Activated CD4-positive, alpha-beta T cell treated with anti-CD3 and anti-CD28 coated beads for 36 hours (primary cell): ENCODE results near the gene LRBA. TPM values are rescaled to one million over a fixed set of nuclear protein-coding genes. Genes with fewer than 3 reads are reported as not detected.
"Not testable (repeated sequence)": the region's sequence is repeated elsewhere in the genome, so short reads cannot be mapped to it uniquely, and the experiment has no call there.

Experiments used
- ATAC-seq: fragments of 200-7000 bp; cut with Tn5 transposase; one replicate; pipeline ENCODE4 v1.10.0; 2021; ENCODE audit warnings: mild to moderate bottlenecking, moderate library complexity
- CTCF ChIA-PET: fragments of 350-600 bp; sonication (Branson Sonifier 250); formaldehyde crosslinking; loops from one replicate; lab custom pipeline; 2021; ENCODE audit warnings: antibody characterized with exemption; lab: Charles Lee
- POLR2A ChIA-PET: fragments of 350-600 bp; sonication (Branson Sonifier 250); formaldehyde crosslinking; loops from one replicate; lab custom pipeline; 2021; ENCODE audit warnings: antibody characterized with exemption, inconsistent platforms; lab: Charles Lee
- DNase-seq: peaks from one replicate; pipeline ENCODE4 v3.0.0-alpha.2; 2020
- H3K27ac Mint-ChIP-seq: one replicate; pipeline ENCODE4 v1.8.0; 2021; ENCODE audit warnings: mixed read lengths
- H3K27me3 Mint-ChIP-seq: one replicate; pipeline ENCODE4 v1.8.0; 2021; ENCODE audit warnings: mixed read lengths
- H3K36me3 Mint-ChIP-seq: one replicate; pipeline ENCODE4 v1.8.0; 2021; ENCODE audit warnings: low read depth, mixed read lengths
- H3K4me1 Mint-ChIP-seq: one replicate; pipeline ENCODE4 v1.8.0; 2021; ENCODE audit warnings: mixed read lengths
- H3K4me3 Mint-ChIP-seq: one replicate; pipeline ENCODE4 v1.8.0; 2021; ENCODE audit warnings: mild to moderate bottlenecking, moderate library complexity, mixed read lengths
- H3K9me3 Mint-ChIP-seq: one replicate; pipeline ENCODE4 v1.8.0; 2021; ENCODE audit warnings: low read depth, mixed read lengths
- intact Hi-C, 2 experiments: fragments of 100-400 bp; cut with DNase I in 1 of 2; cut with micrococcal nuclease in 1 of 2; formaldehyde crosslinking; loops; one replicate each; pipeline versions ENCODE4 v1.14.2 to v1.15.1; 2022 to 2024; cut with DNase I, micrococcal nuclease
- total RNA-seq, 2 experiments: library from RNA; stranded (reverse); gene quantifications; one replicate each; pipeline ENCODE4 v1.2.3, GENCODE V29; 2021

LRBA gene
- total RNA-seq, 2 experiments from 2014 or later, result 56.6 to 59.2 TPM

DNA sequence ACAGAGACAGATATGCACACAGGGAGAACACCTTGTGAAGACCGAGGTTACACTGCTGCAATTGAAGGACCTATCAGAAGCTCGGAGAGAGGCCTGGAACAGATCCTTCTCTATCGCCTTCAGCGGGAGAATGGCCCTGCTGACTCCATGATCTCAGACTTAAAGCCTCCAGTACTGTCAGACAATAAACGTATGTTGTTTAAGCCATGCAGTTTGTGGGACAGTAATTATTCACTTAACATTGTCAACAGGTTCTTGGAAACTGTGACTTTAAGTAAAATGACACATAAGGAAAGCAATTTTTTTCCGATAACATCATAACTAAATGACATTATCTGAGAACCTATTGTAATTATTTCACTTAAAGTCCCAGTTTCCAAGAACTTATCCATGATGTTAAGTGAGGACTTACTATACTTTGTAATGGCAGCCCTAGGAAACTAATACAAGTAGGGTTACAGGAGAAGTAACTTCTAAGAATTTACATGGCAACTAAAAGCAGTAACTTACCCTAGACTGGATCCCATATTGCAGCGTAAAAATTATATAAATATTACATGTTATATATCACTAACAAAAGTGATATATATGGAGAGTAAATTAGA is 613.9 kb downstream of the LRBA start:
- H3K4me3 Mint-ChIP-seq, result no peak overlapping the region

DNA sequence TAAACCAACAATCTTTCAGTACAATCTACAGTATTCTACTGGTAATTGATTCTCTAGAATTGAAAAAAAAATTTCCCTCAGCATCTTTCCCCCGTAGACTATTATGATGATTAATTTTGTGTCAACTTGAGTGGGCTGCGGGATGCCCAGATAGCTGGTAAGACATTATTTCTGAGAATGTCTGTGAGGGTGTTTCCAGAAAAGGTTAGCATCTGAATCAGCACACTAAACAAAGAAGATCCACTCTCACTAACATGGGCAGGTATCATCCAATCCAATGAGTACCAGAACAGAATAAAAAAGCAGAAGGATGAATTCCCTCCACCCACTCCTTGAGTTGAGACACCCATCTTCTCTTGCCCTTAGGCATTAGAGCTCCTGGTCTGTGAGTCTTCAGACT is 619.2 kb downstream of the LRBA start:
- Mint-ChIP-seq H3K36me3 (peaks cover 35% of the 10 kb centered on the region), H3K4me3 (no peak overlapping the region), H3K9me3 (peaks cover 9% of the 10 kb centered on the region), H3K27me3 (no peaks in the 10 kb centered on the region), H3K4me1 (peaks cover 15% of the 10 kb centered on the region), H3K27ac (peak overlapping the region; percentile 84)
- ChIA-PET CTCF (interaction anchor here (0.5 kb wide), 1 partner anchor 638 kb away, joined by 3 read pairs; no protein-coding TSS in a partner anchor), POLR2A (interaction anchor here (0.6 to 1.0 kb wide), 3 partner anchors 10 to 511 kb away, joined by 3 to 4 read pairs (median 3); no protein-coding TSS in a partner anchor)
- ATAC-seq (peak; percentile 95), DNase-seq (peak; percentile 55)
- intact Hi-C loops, result loop anchor here in 1 of 2 experiments (1.0 to 5.0 kb wide), 2 partner anchors 40 to 636 kb away; no protein-coding TSS in a partner anchor

More for the DNA sequence above, 613.9 kb downstream of the LRBA start:
- DNase-seq, result no peak
- peak; percentile 52 for ATAC-seq
- Mint-ChIP-seq H3K9me3 (no peaks in the 10 kb centered on the region), H3K4me1 (peaks cover 10% of the 10 kb centered on the region), H3K36me3 (peaks cover 21% of the 10 kb centered on the region), H3K27ac (no peak overlapping the region), H3K27me3 (no peaks in the 10 kb centered on the region)
- CTCF ChIA-PET, result no interaction called here
- POLR2A ChIA-PET, result no interaction called here
- intact Hi-C loops, result no loop called here

DNA sequence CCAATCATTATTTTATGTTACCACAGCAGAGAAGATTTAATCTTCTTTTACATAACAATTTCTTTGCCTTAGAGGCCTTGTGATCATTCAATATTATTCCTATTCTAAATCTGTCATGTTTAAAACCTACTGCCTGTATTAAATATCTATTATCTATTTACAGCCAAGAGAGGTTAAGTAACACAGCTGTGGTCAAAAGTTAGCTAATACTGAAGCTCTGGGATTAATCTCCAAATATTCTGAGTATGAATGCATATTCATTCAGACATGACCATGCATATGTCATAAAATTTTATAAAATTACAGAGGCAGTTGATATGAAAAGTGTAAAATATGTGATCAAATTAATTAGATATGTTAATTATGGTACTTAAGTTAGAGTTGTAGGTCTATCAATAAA is 621.0 kb downstream of the LRBA start:
- Mint-ChIP-seq H3K9me3 (peaks cover 9% of the 10 kb centered on the region), H3K4me1 (peaks cover 17% of the 10 kb centered on the region), H3K36me3 (peaks cover 28% of the 10 kb centered on the region), H3K27me3 (no peaks in the 10 kb centered on the region), H3K27ac (no peak overlapping the region), H3K4me3 (no peak overlapping the region)
- DNase-seq, result no peak
- intact Hi-C loops, result no loop called here
- ChIA-PET CTCF (no interaction called here), POLR2A (no interaction called here)
- ATAC-seq, result no peak

DNA sequence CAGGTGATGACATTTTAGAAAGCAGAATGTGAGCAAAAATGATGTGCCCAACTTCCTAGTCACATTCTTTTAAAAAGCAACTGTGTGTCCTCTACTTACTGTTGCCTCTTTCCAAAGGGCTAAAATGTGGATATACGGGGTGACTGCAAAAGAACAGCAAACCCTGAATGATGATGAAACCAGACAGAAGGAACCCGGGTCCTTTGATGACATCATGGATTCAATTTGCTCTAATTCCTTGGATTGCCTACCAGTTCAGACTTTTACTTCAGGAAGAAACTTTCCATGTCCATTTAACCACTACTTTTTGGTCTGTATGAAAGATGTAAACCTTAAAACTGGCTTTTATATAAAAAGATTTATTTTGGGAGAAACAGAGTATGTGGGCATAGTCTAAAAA is 624.0 kb downstream of the LRBA start:
- DNase-seq (no peak), ATAC-seq (no peak)
- Mint-ChIP-seq H3K27me3 (no peaks in the 10 kb centered on the region), H3K27ac (no peak overlapping the region), H3K9me3 (peaks cover 14% of the 10 kb centered on the region), H3K4me3 (no peak overlapping the region), H3K4me1 (peaks cover 18% of the 10 kb centered on the region), H3K36me3 (peaks cover 32% of the 10 kb centered on the region)
- POLR2A ChIA-PET, result interaction anchor here (0.5 kb wide), 1 partner anchor 11 kb away, joined by 7 read pairs; no protein-coding TSS in a partner anchor
- CTCF ChIA-PET, result no interaction called here
- intact Hi-C loops, result no loop called here

DNA sequence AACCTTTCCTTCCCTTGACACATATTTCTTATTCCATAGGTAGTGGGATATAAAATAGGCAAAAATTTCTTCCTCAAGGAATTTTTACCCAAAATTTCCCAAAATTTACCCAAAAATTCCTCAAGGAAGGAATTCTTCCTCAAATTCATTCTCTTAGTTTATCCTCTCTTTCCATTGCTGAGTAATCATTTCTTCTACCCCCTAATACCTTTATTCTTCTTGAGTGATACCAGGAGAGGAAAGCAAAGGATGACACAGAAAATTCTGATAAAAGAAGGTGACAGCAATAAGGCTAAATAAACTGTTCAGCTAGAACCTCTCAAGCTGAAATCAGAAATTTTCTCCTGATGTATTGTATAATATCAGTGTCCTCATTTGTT is 624.6 kb downstream of the LRBA start:
- POLR2A ChIA-PET, result interaction anchor here (0.5 kb wide), 1 partner anchor 12 kb away, joined by 7 read pairs; no protein-coding TSS in a partner anchor
- peaks cover 13% of the 10 kb centered on the region for H3K4me1 Mint-ChIP-seq

DNA sequence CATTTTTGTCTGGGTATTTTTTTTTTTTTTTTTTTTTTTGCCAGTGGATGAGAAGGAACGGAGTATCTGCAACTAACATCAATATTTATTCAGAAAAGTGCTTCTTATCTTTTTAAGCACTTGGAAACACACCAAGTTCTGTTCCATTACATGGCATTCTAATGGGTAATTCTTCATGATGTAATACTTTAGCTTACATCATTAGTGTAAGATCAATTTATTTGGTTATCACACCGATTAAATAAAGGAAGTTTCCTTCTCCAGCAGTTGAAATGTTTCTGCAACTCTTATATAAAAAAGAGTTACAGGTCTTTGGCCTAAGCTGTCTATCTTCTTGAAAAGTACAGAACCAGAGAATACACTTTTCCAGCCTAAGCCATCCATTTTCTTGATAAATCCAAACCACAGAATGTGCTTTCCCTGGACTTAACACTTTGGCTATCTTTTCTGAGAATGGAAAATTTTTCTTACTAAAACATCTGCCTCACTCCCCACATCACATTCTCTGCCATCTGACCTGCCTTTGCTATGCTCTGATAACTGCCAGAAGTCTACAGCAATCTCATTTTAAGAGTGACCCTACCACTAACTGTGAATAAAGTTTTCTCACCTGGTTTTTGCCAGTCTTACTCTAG is 625.1 kb downstream of the LRBA start:
- H3K4me3 Mint-ChIP-seq, result no peak overlapping the region
- no peaks in the 10 kb centered on the region for H3K27me3 Mint-ChIP-seq
- intact Hi-C loops, result no loop called here
- no peak for DNase-seq
- peaks cover 10% of the 10 kb centered on the region for H3K9me3 Mint-ChIP-seq
- ChIA-PET POLR2A (no interaction called here), CTCF (no interaction called here)
- no peak overlapping the region for H3K27ac Mint-ChIP-seq
- peaks cover 32% of the 10 kb centered on the region for H3K36me3 Mint-ChIP-seq
- H3K4me1 Mint-ChIP-seq, result peaks cover 8% of the 10 kb centered on the region
- no peak for ATAC-seq

More for the DNA sequence above, 624.6 kb downstream of the LRBA start:
- intact Hi-C loops, result no loop called here
- DNase-seq (no peak), ATAC-seq (no peak)
- peaks cover 32% of the 10 kb centered on the region for H3K36me3 Mint-ChIP-seq
- peaks cover 14% of the 10 kb centered on the region for H3K9me3 Mint-ChIP-seq
- H3K27me3 Mint-ChIP-seq, result no peaks in the 10 kb centered on the region
- H3K27ac Mint-ChIP-seq, result no peak overlapping the region
- CTCF ChIA-PET, result no interaction called here
- H3K4me3 Mint-ChIP-seq, result no peak overlapping the region

DNA sequence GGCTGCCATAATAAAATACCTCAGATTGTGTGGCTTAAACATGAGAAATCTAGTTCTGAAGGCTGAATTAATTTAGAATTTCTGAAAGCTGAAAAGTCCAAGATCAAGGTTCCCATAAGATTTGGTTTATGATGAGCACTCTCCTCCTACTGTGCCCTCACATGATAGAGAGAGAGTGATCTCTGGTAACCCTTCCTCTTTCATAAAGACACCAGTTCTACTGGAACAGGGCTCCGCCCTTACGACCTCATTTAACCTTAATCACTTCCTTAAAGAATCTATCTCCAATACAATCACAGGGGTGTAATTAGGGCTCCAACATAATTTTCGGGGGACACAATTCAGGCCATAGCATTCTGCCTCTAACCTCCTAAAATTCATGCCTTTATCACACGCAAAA is 627.1 kb downstream of the LRBA start:
- Mint-ChIP-seq H3K4me3 (no peak overlapping the region), H3K36me3 (peaks cover 28% of the 10 kb centered on the region), H3K9me3 (peaks cover 8% of the 10 kb centered on the region), H3K27me3 (no peaks in the 10 kb centered on the region), H3K4me1 (peaks cover 8% of the 10 kb centered on the region), H3K27ac (no peak overlapping the region)
- ATAC-seq (no peak), DNase-seq (no peak)
- POLR2A ChIA-PET, result no interaction called here
- intact Hi-C loops, result no loop called here
- CTCF ChIA-PET, result no interaction called here

DNA sequence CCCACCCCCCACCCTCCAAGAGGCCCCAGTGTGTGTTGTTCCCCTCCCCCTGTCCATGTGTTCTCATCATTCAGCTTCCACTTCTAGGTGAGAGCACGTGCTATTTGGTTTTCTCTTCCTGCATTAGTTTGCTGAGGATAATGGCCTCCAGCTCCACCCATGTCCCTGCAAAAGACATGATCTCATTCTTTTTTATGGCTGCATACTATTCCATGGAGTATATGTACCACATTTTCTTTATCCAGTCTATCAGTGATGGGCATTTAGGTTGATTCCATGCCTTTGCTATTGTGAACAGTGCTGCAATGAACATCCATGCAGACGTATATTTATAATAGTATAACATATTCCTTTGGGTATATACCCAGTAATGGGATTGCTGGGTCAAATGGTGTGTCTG is 628.7 kb downstream of the LRBA start:
- POLR2A ChIA-PET, H3K27me3 Mint-ChIP-seq, ATAC-seq, CTCF ChIA-PET, H3K27ac Mint-ChIP-seq, H3K9me3 Mint-ChIP-seq, H3K4me1 Mint-ChIP-seq, H3K4me3 Mint-ChIP-seq, DNase-seq, intact Hi-C loops: not testable (repeated sequence)
- peaks cover 21% of the 10 kb centered on the region for H3K36me3 Mint-ChIP-seq

DNA sequence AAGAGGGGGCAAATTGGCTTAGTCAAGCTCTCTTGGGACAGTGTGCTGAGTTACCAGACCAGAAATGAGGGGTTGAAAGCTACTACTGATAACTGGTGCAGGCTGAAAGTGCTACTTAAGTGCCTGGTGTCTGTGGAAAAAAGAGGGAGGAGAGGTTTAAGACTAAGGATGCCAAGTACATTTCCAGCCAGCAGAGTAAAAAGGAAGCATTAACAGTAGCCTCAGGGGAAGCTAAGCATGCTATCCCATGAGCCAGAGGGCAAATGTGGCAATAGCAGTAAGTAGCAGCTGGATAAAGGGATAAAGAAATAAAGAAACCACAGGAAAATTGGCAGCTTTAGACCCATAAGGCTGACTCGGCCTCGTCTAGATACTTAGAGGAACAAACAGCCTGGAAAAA is 629.5 kb downstream of the LRBA start:
- intact Hi-C loops, result no loop called here
- no peak overlapping the region for H3K4me3 Mint-ChIP-seq
- H3K36me3 Mint-ChIP-seq, result peaks cover 21% of the 10 kb centered on the region
- DNase-seq (no peak), ATAC-seq (no peak)
- H3K27ac Mint-ChIP-seq, result no peak overlapping the region
- H3K9me3 Mint-ChIP-seq, result peaks cover 5% of the 10 kb centered on the region
- ChIA-PET CTCF (interaction anchor here (1.3 kb wide), 1 partner anchor 9 kb away, joined by 4 read pairs; no protein-coding TSS in a partner anchor), POLR2A (interaction anchor here (0.6 kb wide), 2 partner anchors 10 to 745 kb away, joined by 3 to 6 read pairs; no protein-coding TSS in a partner anchor)
- peaks cover 10% of the 10 kb centered on the region for H3K4me1 Mint-ChIP-seq
- H3K27me3 Mint-ChIP-seq, result no peaks in the 10 kb centered on the region

DNA sequence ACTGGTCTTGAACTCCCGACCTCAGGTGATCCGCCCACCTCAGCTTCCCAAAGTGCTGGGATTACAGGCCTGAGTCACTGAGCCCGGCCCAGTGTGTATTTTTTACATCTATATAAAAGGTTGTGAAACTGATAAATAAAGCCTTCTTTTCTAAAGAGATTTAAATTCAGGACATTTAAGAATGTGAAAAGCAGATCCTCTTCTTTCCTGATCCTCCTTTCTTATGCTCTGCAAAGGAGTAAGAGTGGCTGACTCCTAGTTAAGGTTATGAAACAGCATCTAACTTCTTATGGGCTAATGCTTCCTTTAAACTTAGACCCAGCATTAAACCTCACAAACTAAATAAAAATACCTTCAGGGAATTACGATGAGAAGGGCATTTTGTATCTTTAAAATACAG is 630.8 kb downstream of the LRBA start:
- Mint-ChIP-seq H3K27me3 (no peaks in the 10 kb centered on the region), H3K4me1 (peaks cover 6% of the 10 kb centered on the region), H3K4me3 (no peak overlapping the region), H3K27ac (no peak overlapping the region), H3K9me3 (peaks cover 5% of the 10 kb centered on the region), H3K36me3 (peaks cover 17% of the 10 kb centered on the region)
- ChIA-PET POLR2A (no interaction called here), CTCF (no interaction called here)
- DNase-seq (no peak), ATAC-seq (no peak)
- intact Hi-C loops, result no loop called here

DNA sequence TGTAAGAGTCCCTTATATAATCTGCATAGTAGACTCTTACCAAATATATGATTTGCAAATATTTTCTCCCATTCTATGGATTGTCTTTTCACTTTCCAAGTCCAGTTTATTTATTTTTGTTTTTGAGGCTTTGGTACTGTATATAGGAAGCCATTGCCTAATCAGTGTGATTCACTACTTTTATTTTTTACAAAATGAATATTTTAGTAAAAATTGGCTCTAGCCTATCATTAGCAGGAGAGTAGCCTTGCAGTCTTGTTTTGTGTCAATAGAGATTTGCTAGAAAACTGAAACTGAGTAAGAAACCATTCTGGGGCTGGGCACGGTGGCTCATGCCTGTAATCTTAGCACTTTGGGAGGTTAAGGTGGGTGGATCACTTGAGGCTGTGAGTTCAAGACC is 633.1 kb downstream of the LRBA start:
- H3K9me3 Mint-ChIP-seq, result no peaks in the 10 kb centered on the region
- ChIA-PET POLR2A (no interaction called here), CTCF (no interaction called here)
- ATAC-seq (no peak), DNase-seq (peak; percentile 9)
- intact Hi-C loops, result no loop called here
- peaks cover 2% of the 10 kb centered on the region for H3K4me1 Mint-ChIP-seq
- H3K27ac Mint-ChIP-seq, result no peak overlapping the region
- no peaks in the 10 kb centered on the region for H3K27me3 Mint-ChIP-seq
- no peak overlapping the region for H3K4me3 Mint-ChIP-seq
- peaks cover 9% of the 10 kb centered on the region for H3K36me3 Mint-ChIP-seq

DNA sequence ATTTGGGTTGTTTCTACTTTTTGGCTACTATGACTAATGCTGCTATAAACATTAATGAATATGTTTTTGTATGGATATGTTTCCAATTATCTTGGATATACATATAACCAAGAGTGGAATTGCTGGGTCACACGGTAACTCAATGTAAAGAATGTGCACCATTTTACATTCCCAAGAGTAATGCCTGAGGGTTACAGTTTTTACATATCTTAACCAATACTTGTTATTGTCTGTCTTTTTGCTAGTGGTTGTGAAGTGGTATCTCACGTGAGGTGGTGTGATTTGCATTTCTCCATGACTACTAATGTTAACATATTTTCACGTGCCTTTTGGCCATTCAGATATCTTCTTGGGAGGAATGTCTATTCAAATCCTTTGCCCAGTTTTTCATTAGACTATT is 633.5 kb downstream of the LRBA start:
- Mint-ChIP-seq H3K36me3 (peaks cover 9% of the 10 kb centered on the region), H3K9me3 (no peaks in the 10 kb centered on the region), H3K27ac (no peak overlapping the region), H3K27me3 (no peaks in the 10 kb centered on the region), H3K4me1 (peaks cover 2% of the 10 kb centered on the region), H3K4me3 (no peak overlapping the region)
- ATAC-seq (no peak), DNase-seq (no peak)
- ChIA-PET CTCF (no interaction called here), POLR2A (no interaction called here)
- intact Hi-C loops, result no loop called here
